Testis (tissue), 3 donors: Measurements from ENCODE around the gene ZBTB17. TPM values are rescaled to one million over a fixed set of nuclear protein-coding genes. Genes with fewer than 3 reads are reported as not detected.

Experiments
- DNase-seq: peaks from one replicate; pipeline ENCODE4 v3.0.0-alpha.2; 2019
- H3K27ac ChIP-seq, 2 donors: fragments of 200-600 bp; sonication (generic); one replicate each; pipeline ENCODE4 v1.5.1; 2019
- H3K27me3 ChIP-seq: fragments of 200-600 bp; sonication (generic); one replicate; pipeline ENCODE4 v1.5.1; 2019
- H3K36me3 ChIP-seq: fragments of 200-600 bp; sonication (generic); one replicate; pipeline ENCODE4 v1.5.1; 2017; ENCODE audit warnings: low read depth; ENCODE audit errors: missing control alignments
- H3K4me1 ChIP-seq: fragments of 200-600 bp; sonication (generic); one replicate; pipeline ENCODE4 v1.5.1; 2019
- H3K4me3 ChIP-seq, 2 donors: fragments of 200-600 bp; sonication (generic); one replicate each; pipeline ENCODE4 v1.5.1; 2017 to 2019
- H3K9me3 ChIP-seq: fragments of 200-600 bp; sonication (generic); one replicate; pipeline ENCODE4 v1.5.1; 2017
- POLR2A ChIP-seq: fragments of 450-650 bp; IDR thresholded peaks from one replicate; pipeline ENCODE4 v1.6.1; 2017; ENCODE audit warnings: antibody characterized with exemption, mild to moderate bottlenecking, moderate library complexity
- WGBS, 2 donors: methylation state at CpG; one replicate each; pipeline ENCODE4 v1.1.5; 2018; 5-methylcytosine and 5-hydroxymethylcytosine counted together
- intact Hi-C: fragments of 100-400 bp; cut with DNase I; formaldehyde crosslinking; loops from one replicate; pipeline ENCODE4 v1.15.1; 2023; ENCODE audit warnings: low total_unique reads
- polyA plus RNA-seq: library from polyadenylated mRNA; stranded (reverse); fragments of 350-450 nt; fragmentation: Illumina TruSeq; extraction: RNeasy Lipid Tissue Mini Kit (QIAGEN cat#74804); gene quantifications from one replicate; pipeline ENCODE4 v1.2.3, GENCODE V29; 2014; ENCODE audit warnings: low read depth, low replicate concordance; ENCODE audit not compliant: insufficient read depth
- total RNA-seq, 2 donors: library from RNA; depleted of rRNA; stranded (reverse); fragments of >200 nt; gene quantifications; one replicate each; pipeline ENCODE4 v1.2.3, GENCODE V29; 2016
- TF ChIP-seq, protein P1 (sequence below), 3 experiments: fragments of 450-650 bp in 2 of 3; fragments of 200-600 bp in 1 of 3; sonication (generic) in 1 of 3; IDR thresholded peaks; one replicate each; pipeline ENCODE4 v1.5.1; 2016 to 2019; ENCODE audit warnings: antibody characterized with exemption in 3 of 3, mild to moderate bottlenecking in 2 of 3, moderate library complexity in 1 of 3

ZBTB17 gene
- total and polyA plus RNA-seq, 3 donors from 2014 or later: 53.6 to 65.8 (median 60.2) TPM

DNA sequence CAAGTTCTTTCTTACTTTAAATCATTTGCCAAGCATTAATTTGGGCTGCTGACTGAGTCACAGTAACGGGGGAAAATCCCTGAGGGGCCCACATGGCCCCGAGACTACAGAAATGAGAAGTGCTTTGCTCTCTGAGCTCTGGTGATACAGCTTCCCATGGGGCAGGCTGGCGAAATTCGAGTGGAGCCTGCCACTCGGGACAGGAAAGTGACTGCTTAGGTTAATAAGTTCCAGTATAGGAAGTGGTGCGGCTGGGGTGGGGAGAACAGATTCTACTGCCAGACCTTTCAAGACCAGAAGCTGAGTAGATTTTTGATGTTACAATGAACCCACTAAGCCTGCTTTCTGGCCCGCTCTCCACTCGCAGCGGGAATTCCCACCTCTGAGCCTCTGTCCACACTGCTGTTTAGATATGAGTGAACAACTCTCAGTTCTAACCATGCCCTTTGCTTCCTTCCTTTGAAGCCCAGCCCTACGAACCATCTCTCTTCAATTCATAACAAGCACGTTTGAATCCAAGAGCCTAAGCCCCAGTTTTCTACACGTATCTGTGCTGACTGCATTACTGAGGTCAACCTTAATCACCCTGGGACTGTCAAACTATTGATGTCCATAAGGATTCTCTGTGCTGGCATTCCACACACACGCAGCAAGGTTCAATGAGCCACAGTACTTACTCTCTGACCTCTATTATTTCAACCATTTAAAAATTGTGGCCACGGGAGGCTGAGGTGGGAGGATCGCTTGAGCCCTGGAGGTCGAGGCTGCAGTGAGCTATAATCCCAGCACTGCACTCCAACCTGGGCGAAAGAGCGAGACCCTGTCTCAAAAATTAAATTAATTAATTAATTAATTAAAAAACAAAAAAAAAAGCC, 9.6 kb downstream of the ZBTB17 start:
- H3K4me1 ChIP-seq: peaks cover 22% of the 10 kb centered on the region
- H3K36me3 ChIP-seq: no peaks in the 10 kb centered on the region
- no peak overlapping the region for H3K4me3 ChIP-seq
- H3K27me3 ChIP-seq: no peaks in the 10 kb centered on the region
- intact Hi-C loops: no loop called here
- no peak for DNase-seq
- TF ChIP-seq, protein P1, sequence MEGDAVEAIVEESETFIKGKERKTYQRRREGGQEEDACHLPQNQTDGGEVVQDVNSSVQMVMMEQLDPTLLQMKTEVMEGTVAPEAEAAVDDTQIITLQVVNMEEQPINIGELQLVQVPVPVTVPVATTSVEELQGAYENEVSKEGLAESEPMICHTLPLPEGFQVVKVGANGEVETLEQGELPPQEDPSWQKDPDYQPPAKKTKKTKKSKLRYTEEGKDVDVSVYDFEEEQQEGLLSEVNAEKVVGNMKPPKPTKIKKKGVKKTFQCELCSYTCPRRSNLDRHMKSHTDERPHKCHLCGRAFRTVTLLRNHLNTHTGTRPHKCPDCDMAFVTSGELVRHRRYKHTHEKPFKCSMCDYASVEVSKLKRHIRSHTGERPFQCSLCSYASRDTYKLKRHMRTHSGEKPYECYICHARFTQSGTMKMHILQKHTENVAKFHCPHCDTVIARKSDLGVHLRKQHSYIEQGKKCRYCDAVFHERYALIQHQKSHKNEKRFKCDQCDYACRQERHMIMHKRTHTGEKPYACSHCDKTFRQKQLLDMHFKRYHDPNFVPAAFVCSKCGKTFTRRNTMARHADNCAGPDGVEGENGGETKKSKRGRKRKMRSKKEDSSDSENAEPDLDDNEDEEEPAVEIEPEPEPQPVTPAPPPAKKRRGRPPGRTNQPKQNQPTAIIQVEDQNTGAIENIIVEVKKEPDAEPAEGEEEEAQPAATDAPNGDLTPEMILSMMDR (IDR thresholded peaks at IDR 0.05): no peak
- TF ChIP-seq POLR2A: no peak
- 68 to 72% methylated on average over 18 of the region's 18 CpGs for WGBS, 2 donors
- H3K27ac ChIP-seq: no peak overlapping the region
- no peaks in the 10 kb centered on the region for H3K9me3 ChIP-seq

DNA sequence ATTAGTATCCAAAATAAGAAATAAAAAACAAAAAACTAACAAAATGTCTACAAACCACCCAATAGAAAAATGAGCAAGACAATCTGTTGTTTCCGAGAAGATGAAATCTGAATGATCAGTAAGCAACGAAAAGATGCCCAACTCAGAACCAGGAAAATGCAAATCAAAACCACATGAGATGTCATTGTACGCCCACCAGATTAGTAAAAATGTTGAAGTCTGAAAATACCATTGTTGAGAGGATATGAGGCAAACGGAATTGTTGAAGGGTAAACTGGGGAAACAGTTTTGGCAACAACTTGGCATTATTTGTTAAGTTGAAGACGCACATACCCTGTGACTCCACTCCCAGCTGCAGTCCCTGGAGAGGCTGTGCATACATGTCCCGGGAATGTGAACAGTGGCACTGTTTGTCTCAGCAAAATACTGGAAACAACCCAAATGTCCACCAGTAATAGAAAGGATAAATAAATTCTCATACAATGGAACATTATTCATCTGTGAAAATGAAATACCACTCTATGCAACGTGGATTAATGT, 10.6 kb downstream of the ZBTB17 start:
- no peaks in the 10 kb centered on the region for H3K9me3 ChIP-seq
- no peak for DNase-seq
- no peaks in the 10 kb centered on the region for H3K36me3 ChIP-seq
- intact Hi-C loops: no loop called here
- H3K4me1 ChIP-seq: peaks cover 22% of the 10 kb centered on the region
- no peaks in the 10 kb centered on the region for H3K27me3 ChIP-seq
- 65% methylated on average over 7 of the region's 7 CpGs for WGBS, 2 donors
- H3K4me3 ChIP-seq: no peak overlapping the region
- TF ChIP-seq, protein P1 (IDR thresholded peaks at IDR 0.05): no peak
- H3K27ac ChIP-seq: no peak overlapping the region

DNA sequence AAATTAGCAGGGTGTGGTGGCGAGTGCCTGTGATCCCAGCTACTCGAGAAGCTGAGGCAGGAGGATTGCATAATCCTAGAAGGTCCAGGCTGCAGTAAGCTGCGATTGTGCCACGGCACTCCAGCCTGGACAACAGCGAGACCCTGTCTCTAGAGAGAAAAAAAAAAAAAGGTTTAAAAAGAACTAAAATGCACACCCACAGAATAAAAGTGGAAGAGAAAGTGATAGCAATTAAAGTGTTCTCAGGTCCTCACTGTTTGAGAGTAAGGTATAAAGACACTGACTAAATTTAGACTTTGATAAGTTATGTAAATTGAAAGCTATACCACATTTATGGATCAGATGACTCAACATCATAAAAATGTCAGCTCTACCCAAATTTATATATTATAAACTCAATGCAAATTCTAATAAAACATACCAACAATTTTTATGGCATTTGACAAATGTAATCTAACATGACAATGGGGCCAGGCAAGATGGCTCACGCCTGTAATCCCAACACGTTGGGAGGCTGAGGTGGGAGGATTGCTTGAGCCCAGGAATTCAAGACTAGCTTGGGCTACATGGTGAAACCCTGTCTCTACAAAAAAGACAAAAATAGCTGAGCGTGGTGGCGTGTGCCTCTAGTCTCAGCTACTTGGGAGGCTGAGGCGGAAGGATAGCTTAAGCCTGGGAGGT, 11.8 kb downstream of the ZBTB17 start:
- Histone ChIP-seq H3K27me3 (no peaks in the 10 kb centered on the region), H3K4me3 (no peak overlapping the region), H3K27ac (no peak overlapping the region), H3K36me3 (no peaks in the 10 kb centered on the region), H3K9me3 (no peaks in the 10 kb centered on the region), H3K4me1 (peaks cover 22% of the 10 kb centered on the region)
- 84 to 86% methylated on average over 10 of the region's 10 CpGs for WGBS, 2 donors
- intact Hi-C loops: no loop called here
- DNase-seq: no peak
- TF ChIP-seq POLR2A: no peak
- TF ChIP-seq, protein P1 (IDR thresholded peaks at IDR 0.05): no peak

DNA sequence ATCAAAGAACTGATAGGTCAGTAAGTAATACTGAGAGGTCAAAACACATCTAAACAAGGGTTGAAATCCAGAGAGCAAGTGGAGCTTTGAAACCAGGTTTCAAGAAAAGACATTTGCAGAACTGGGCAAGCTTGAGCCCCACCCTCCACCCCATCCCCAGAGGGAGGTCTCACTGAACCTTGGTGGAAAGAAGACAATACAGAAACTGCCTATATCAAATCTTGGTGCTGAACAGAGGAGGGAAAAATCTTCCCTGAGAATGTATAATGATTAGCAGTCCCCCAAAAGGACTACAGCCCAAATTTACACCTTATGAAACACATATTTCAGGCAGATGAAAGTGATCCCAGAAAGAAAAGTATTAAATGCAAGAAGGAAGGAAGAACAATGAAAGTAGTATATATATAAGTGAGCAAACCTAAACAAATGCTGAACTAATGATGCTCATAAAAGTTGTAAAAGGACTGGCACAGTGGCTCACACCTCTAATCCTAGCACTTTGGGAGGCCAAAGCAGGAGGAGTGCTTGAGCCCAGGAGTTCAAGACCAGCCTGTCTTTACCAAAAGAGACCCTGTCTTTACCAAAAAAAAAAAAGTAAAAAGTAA, 12.4 kb downstream of the ZBTB17 start:
- Histone ChIP-seq H3K27me3 (no peaks in the 10 kb centered on the region), H3K36me3 (no peaks in the 10 kb centered on the region), H3K27ac (peak overlapping the region in 1 of 2 donors; percentile 19), H3K4me1 (peaks cover 22% of the 10 kb centered on the region), H3K9me3 (no peaks in the 10 kb centered on the region), H3K4me3 (no peak overlapping the region)
- intact Hi-C loops: no loop called here
- no peak for DNase-seq
- TF ChIP-seq, protein P1 (IDR thresholded peaks at IDR 0.05): no peak
- TF ChIP-seq POLR2A: no peak
